Stimulated activated CD8-positive, alpha-beta memory T cell treated with anti-CD3 and anti-CD28 coated beads, Interleukin-15, amount 100 ng/mL, for 4 hours (primary cell): ENCODE results near the gene BICRA.

ENCODE experiments used
- DNase-seq, 2 donors: peaks; one replicate each; pipeline ENCODE4 v3.0.0-alpha.2; 2020; ENCODE audit warnings: low read depth in 2 of 2

Gene BICRA

DNA sequence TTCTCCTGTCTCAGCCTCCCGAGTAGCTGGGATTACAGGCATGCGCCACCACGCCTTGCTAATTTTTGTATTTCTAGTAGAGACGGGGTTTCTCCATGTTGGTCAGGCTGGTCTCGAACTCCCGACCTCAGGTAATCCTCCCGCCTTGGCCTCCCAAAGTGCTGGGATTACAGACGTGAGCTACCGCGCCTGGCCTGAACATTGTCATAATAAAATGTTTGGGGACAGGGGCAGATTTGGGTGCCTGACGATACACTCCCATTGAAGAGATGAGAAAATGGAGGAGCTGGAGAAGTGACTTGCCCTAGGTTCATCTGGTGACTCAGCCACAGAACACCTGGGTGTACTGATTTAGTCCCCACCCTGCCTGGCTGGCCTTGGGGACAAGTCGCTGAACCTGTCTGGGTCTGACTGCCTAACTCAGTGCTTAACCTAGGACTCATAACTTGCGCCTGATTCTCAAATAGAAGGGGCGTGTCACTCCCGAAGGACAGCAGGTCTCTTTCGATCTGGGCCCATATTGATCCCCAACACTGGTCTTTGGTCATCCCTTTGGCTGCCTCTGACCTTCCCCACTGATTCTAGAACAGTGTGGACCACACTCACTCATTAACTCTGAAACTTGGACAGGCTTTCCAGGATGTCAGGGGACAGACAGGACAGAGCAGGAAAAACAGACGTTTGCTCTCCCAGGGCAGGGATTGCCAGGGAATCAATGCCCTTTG lies 7.6 kb upstream of the BICRA start:
- no peak for DNase-seq

DNA sequence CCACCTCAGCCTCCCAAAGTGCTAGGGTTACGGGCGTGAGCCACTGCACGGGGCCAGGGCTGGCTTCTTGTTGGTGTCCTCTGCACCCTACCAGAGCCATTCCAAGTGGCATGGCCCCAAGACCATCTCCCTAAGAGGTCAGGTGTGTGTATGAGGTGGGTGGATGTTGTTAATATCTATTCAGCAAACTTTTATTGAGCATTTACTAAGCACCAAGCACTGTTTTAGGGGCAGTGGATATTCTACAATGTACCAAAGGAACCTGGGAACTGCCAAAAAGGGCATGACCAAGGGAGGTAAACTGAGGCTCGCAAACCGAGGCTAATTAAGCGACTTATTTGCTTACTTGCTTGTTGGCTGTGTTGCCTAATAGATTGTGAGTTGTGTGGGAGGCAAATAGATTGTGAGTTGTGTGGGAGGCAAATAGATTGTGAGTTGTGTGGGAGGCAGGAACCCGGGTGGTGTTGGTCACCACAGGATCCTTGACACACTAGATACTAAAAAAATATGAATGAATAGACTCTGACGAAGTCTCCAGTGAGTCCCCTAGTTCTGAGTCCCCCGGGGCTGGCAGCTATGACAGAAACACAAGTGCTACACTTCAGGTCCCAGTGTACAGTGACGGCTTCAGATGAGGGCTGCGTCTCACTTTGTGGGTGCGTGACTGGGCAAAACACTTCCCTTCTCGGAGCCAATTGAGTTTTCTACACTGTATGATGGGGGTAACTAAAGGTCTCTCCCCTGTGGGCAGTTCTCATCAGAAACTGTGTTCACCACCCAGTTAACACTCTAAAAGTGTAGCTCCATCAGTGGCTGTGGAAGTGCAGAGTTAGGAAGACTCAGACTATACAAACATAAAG lies 5.0 kb upstream of the BICRA start:
- no peak for DNase-seq

DNA sequence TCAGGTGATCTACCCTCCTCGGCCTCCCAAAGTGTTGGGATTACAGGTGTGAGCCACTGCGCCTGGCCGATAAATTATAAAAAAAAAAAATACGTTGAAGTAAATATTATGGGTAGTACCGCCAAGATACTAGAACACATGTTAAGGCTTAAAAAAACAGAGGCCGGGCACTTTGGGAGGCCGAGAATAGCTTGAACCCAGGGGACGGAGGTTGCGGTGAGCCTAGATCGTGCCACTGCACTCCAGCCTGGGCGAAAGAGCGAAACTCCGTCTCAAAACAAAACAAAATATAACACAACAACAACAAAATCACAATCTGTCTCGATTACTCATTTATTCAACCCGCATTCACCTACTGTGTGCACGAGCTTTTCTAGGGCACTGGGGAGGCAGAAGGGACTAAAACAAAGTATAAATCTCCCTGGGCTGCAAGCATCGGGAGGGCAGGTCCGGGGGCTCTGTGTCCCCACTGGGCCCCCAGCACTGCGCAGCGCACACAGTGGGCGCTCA lies 1.3 kb upstream of the BICRA start:
- no peak for DNase-seq

DNA sequence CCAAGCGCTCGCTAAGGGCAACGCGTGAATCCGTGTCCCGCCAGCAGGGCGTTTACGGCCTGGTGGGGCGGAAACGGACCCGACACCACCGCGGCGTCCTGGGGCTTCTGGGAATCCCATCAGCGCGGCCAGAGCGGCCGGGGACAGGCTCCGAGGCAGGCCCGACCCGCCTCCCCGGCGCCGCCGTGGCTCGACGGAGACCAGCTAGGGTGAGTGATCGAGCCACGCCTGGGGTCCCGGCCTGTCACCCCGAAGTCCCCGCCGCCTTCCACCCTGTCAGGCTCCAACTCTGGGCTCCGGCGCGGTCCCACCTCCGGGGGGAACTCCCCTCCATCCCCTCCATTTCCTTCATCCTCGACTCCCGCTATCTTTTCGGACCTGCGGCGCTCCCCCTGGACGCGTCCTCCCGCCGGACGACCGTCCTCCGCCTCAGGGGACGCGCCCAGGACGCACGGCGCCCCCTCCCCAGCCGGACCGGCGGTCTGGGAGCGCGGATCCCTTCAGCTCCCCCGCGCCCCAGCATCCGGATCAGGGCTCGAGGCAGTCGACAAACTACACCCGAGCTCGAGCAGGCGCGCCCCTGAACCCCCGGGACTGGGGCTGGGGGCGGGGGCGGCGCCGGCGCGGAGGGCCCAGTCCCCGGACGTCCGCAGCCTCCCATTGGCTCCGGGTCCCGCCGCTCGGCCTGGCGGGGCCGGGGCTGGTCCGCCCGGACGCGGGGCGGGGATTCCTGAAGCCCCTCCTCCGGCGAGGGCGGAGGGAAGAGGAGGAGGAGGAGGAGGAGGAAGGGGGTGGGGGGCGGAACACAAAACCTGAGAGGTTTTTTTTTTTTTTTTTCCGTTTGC lies 638 bp upstream of the BICRA start:
- DNase-seq, result peak; percentile 84 to 90

DNA sequence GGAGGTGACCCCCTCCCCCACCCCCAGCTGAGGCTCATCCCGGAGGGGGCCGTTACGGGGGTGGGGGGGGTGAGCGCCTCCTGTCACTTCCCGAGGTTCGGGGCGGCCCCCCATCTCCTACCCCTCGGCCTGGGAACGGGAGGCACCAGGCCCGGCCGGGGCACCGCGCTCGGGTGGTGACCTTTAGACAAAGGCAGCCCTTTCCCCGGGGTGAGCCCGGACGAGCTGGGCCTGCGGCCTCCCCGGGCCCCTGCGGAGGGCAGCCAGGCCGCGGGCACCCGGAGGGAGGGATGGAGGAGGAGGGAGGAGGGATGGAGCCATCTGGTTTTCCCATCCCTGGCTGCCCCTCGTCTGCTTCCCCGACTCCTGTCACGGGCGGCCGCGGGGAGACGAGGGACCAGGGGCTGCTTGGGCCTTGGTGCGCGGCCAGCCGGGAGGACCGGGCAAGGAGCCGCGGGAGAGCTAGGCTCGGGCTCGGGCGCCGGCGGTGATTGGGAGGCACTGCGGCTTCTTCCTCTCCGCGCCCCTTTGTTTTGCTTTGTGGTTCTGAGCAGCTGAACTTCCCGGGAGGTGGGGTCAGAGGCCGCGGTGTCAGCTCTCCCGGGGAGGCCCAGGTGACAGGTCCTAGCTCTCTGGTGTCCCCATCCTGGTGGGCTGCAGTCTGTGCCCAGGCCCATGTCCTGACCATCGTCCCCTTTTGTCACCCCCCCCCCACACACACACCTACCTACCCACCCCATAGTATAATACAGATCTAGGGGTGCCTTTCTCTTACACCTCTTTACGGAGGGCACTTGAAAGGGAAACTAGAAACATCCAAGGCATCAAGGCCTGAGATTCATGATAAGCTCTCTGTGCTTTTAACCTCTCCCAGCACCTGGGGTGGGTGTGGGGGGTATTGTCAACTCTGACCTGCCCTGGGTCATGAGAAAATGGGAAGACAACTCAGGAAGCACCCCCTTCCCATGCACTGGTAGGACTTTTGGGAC lies 1.3 kb downstream of the BICRA start:
- DNase-seq, result peak; percentile 15 to 23

DNA sequence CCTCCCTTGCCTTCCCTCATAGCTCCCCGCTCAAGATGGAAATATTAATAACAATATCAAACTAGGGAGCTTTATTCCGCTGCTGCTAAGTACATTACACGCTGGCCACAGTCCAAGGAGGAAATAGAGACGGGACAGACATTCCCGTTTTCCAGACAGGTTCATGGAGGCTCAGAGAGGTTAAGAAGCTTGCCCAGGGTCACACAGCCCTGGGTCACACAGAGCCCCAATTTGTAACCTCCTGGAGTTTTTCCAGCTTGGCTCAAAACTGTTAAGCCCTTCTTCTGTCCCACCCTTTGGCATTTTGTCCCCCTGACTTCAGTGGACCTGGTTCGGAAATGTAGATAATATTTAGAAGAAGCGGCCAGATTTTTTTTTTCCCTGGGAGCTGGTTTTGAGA lies 2.0 kb downstream of the BICRA start:
- DNase-seq, result no peak

DNA sequence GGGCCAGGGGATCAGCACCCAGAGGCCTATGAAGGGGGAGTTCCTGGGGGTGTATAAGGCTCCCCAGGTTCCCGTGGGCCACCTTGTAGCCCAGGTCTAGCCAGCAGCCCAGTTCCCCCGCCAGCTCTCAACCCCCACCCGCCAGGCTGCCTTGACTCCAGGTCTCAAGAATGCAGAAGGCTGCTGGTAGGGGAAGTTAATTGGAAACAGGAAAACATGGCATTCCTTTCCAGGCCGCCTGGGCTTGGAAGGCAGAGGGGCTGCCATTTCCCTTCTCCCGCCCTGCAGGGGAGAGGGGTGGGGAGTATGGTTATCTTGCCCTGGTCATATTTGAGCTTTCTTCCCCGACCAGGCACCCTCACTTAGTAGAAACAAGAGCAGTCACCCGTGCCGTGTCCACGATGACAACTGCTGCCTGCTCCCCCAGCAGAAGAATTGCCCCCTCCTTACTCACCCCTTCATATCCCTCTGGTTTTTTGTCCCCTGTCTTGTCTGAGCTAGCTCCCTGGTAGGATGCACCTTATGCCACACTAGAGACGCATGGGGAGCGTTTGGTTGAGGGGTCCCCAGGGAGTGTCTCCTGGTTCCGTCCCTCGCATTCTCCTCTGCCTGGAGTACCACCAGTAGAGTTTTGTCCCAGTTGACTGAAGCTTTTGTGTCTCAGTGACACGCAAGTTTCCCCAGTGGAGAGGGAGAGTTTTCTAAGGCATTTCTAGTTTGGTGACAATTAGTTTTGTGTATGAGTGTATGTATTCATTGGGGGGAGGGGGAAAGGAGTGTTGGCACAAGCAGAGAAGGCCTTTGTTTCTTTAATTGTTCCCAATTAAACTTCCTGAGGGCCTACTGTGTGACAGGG lies 4.5 kb downstream of the BICRA start:
- no peak for DNase-seq

DNA sequence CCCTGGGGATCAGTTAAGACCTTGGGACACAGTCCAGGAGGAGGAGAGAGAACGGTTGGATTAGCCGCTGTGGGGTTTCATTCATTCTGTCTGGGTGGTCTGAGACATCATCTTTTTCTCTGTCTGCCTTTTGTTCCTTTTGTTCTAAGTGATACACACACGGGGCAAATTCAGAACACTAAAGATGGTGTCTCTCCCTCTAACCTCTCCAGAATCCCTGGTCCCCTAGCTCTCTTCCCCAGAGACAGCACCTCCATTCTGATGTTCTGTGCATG lies 5.0 kb downstream of the BICRA start:
- no peak for DNase-seq

DNA sequence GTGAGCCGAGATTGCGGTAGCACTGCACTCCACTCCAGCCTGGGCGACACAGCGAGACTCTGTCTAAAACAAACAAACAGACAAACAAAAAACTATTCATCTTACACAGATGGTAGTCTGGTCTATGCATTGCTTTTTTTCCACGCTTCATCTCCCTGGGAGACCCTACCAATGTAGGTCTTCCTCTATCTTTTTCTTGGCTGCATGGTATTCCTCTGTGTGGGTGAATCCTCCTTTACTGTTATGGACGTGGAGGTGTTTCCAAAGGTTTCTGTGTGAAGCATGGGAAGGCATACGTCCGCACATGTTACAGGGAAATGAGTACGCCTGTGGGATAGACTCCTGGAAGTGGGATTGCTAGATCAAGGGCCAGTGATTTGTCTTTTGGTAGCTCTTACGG lies 5.6 kb downstream of the BICRA start:
- DNase-seq, result no peak

DNA sequence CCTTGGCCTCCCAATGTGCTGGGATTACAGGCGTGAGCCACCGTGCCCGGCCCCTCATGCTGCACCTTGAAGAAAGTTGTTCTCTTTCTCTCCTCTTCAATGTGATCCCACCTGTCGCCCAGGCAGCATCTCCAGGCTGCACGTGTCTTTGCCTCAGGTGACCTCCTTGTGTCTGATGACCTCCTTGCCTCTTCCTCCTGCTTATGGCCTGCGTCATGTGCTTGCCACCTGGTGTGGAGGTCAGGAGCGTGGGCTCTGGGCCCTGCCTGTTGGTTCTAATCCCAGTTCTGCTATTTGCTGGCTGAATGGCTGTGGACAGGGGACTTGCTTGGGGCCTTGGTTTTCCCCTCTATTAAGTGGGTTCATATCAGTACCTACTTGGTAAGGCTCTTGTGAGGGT lies 6.3 kb downstream of the BICRA start:
- DNase-seq, result no peak

DNA sequence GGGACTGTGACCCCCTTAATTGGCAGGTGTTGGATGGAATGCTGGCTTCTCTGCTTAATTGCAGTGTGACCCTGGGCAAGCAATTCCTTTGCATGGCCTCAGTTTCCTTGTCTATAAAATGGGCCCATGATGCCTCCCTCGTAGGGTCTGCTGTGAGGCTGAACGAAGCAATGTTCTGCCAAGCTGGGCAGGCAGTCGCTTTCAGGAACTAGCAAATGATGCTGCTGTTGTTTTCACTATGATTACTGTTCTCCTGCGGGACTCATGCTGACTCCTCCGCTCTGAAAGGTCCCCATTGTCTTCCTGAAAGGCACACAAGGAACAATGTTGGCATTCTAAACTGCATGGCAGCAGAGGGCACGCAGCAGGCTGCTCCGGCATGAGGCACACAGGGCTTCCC lies 6.8 kb downstream of the BICRA start:
- DNase-seq, result no peak

DNA sequence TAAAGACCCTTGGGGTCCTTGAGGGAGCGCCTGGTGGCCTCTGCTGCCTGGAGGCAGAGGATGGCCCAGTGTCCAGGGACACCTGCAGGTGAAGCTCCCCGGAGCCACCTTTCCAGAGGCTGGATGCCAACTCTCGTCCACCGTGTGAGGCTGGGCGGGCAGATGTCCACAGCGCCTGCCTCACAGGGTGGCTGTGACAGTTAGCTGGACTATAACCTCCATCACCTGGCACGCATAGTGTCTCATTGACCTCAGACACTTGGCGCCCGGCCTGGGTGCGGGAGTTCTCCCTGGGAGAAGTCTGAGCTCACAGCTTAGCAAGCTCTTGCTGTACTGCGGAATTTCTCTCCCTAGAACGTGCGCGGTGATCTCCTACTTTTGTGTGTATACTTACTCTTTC lies 9.8 kb downstream of the BICRA start:
- DNase-seq, result no peak

DNA sequence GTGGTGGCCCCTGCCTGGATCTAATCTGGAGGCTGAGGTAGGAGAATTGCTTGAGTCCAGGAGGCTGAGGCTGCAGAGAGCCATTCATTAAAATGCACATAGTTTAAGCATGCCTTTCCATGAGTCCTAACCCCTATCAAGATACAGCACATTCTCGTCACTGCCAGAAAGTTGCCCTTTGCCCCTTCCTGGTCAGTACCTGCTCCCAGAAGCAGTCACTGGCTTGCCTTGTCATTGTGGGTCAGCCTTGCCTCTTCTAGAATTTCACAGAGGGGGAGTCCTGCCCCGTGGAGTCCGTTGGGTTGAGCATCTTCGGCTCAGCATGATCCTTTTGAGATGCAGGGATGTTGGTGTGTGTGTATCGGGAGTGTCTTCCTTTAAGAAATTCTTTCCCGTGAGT lies 10.8 kb downstream of the BICRA start:
- DNase-seq, result no peak

DNA sequence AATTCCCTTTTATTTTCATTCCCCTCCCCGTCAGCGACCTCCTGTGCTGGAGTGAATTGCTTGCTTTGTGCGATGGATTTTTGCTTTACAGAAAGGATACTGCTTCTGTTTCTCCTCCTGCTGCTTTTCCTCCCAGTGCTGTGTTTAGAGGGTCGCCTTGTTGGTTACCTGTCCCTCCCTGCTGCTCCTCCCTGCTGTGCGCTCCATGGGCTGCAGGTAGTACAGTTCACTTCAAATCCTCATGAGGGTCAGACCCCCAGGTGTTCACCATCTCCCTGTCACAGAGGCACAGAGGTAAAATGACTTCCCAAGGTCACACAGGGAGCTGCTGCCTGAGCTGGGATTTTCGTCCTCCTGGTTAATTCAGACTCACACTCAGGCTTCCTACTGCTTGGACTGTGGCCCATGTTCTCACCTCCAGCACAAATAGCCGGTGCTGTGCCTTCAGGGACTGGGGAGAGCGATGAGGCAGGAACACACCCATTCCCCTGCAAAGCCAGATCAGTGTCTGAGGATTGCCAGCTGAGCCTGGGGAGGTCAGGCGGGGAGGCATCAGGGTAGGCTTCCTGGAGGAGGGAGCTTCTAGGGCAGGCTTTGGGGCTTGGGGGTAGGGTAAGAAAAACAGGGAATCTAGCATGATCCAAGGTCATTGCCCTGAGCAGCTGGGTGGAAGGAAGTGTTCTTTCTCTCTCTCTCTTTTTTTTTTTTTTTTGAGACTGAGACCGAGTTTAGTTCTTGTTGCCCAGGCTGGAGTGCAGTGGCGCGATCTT lies 14.4 kb downstream of the BICRA start:
- DNase-seq, result no peak

DNA sequence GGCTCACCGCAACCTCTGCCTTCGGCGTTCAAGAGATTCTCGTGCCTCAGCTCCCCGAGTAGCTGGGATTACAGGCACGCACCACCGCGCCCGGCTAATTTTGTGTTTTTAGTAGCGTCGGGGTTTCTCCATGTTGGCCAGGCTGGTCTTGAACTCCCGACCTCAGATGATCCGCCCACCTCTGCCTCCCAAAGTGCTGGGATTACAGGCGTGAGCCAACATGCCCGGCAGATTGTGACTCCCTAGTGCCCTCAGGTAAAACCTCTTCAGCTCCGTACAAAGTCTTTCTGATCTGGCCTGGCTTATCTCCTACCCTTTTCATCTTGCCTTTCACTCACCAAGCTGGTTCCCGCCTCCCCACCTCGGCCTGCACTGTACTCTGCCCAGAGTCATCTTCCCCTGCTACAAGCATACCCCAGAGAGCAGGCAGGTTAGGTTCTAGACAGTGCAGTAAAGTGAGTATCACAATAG lies 15.0 kb downstream of the BICRA start:
- no peak for DNase-seq

DNA sequence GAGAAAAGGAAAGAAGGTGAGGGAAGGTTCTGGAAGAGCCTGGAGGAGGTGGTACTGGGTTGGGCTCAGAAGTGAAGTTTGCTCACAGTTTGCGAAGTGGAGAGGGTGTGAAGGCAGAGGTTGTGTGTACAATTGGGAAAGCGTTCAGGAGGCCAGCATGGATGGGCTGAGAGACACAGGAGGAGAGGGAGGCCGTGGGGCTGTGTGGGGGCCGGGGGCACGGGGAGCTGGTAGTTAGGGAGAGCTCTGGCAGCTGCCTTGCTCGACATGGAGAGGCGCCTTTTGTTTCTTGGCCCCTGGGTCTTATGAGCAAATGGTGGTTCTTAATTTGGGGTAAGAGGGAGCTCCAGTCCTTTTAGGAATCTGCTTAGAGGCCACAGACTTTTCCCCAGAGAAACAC lies 16.7 kb downstream of the BICRA start:
- no peak for DNase-seq

DNA sequence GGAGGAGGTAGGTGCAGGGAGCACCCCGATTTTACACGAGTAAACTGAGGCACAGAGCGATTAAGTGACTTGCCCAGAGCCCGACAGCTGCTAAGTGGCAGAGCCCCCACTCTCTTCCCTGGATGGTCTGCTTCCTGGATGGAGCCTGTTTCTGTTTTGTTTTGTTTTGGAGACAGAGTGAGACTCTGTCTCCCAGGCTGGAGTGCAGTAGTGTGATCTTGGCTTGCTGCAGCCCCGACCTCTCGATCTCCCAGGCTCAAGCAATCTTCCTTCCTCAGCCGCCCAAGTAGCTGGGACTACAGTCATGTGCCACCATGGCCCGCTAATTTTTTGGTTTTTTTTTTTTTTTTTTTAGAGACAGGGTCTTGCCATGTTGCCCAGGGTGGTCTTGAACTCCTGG lies 17.3 kb downstream of the BICRA start:
- no peak for DNase-seq

DNA sequence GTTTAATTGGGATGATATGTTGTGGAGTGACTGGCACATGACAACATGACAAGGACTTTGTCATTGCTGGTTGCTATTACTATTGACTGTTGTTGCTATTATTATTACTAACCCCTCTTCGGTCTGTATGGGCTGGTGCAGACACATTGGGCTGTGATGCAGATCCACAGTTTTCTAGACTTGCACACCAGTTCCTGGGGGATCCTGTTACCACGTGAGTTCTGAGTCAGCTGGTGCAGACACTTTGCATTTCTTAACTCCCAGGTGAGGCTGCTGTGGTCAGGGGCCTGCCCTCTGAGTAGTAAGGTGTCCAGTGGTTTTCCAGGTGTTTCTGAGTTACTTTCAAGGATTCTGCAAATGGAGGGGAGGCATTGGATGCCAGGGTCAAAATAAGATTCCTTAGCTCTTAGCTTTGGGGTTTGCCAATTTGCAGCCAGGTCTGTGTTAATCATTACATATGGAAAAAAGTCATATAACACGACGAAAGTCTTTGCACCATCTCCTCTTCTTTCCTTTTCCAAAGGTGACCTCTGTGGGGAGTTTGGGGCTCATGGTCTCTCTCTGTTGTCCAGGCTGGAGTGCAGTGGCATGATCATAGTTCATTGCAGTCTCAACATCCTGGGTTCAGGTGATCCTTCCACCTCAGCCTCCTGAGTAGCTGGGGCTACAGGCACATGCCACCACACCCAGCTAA lies 19.3 kb downstream of the BICRA start:
- no peak for DNase-seq

DNA sequence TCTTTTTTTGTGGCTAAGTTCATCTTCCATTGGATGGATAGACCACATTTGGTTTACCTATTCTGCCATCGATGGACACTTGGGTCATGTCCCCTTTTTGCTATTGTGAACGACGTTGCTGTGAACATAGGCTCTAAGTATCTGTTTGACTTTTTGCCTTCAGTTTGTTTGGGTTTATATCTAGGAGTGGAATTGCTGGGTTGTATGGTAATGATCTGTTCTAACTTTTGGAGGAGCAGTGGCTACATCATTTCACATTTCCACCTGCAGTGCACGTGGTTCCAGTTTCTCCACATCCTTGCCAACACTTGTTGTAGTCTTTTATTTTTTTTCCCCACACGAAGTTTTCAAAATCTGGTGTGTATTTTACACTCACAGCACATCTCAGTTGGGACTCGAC lies 21.7 kb downstream of the BICRA start:
- no peak for DNase-seq
